ENCODE data around the gene TCN2.

GRCh38 chr22:30614268-30614667 is 7.3 kb downstream of the TCN2 start:
- TF ChIP-seq, protein P1, sequence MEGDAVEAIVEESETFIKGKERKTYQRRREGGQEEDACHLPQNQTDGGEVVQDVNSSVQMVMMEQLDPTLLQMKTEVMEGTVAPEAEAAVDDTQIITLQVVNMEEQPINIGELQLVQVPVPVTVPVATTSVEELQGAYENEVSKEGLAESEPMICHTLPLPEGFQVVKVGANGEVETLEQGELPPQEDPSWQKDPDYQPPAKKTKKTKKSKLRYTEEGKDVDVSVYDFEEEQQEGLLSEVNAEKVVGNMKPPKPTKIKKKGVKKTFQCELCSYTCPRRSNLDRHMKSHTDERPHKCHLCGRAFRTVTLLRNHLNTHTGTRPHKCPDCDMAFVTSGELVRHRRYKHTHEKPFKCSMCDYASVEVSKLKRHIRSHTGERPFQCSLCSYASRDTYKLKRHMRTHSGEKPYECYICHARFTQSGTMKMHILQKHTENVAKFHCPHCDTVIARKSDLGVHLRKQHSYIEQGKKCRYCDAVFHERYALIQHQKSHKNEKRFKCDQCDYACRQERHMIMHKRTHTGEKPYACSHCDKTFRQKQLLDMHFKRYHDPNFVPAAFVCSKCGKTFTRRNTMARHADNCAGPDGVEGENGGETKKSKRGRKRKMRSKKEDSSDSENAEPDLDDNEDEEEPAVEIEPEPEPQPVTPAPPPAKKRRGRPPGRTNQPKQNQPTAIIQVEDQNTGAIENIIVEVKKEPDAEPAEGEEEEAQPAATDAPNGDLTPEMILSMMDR (IDR thresholded peaks at IDR 0.05) = no peak
- TF ChIP-seq POLR2A (IDR thresholded peaks at IDR 0.05) (no peak), EP300 (IDR thresholded peaks at IDR 0.05) (no peak), POLR2AphosphoS5 (IDR thresholded peaks at IDR 0.05) (no peak)
